Measurements from ENCODE around the gene VEZT.
"Not testable (repeated sequence)": the region's sequence is repeated elsewhere in the genome, so short reads cannot be mapped to it uniquely, and the experiment has no call there.

The VEZT gene

GRCh38 chr12:95257541-95257940 is 39.9 kb downstream of the VEZT start:
- no peak for DNase-seq (ENCODE audit: low read depth in 2 of 2)

GRCh38 chr12:95258151-95258550 is 40.5 kb downstream of the VEZT start:
- DNase-seq (ENCODE audit: low read depth in 2 of 2) = no peak

GRCh38 chr12:95258803-95259202 is 41.2 kb downstream of the VEZT start:
- no peak for DNase-seq (ENCODE audit: low read depth in 2 of 2)

- DNase-seq (ENCODE audit: low read depth in 2 of 2) = no peak
Observed at GRCh38 chr12:95259368-95259767, 41.8 kb downstream of the VEZT start.

- no peak for DNase-seq (ENCODE audit: low read depth in 2 of 2)
Observed at GRCh38 chr12:95261109-95261508, 43.5 kb downstream of the VEZT start.

GRCh38 chr12:95262808-95263207 is 45.2 kb downstream of the VEZT start:
- no peak for DNase-seq (ENCODE audit: low read depth in 2 of 2)

- DNase-seq (ENCODE audit: low read depth in 2 of 2) = no peak
Observed at GRCh38 chr12:95265765-95266164, 48.2 kb downstream of the VEZT start.

GRCh38 chr12:95266254-95266653 is 48.6 kb downstream of the VEZT start:
- DNase-seq (ENCODE audit: low read depth in 2 of 2) = no peak

GRCh38 chr12:95269892-95270291 is 52.3 kb downstream of the VEZT start:
- no peak for DNase-seq (ENCODE audit: low read depth in 2 of 2)

- no peak for DNase-seq (ENCODE audit: low read depth in 2 of 2)
Observed at GRCh38 chr12:95271465-95271864, 53.9 kb downstream of the VEZT start.

GRCh38 chr12:95277139-95277538 is 59.5 kb downstream of the VEZT start:
- no peak for DNase-seq (ENCODE audit: low read depth in 2 of 2)

- DNase-seq (ENCODE audit: low read depth in 2 of 2) = no peak
Observed at GRCh38 chr12:95279856-95280255, 62.2 kb downstream of the VEZT start.

GRCh38 chr12:95282266-95282665 is 64.7 kb downstream of the VEZT start:
- DNase-seq (ENCODE audit: low read depth in 2 of 2) = no peak

GRCh38 chr12:95283371-95283770 is 65.8 kb downstream of the VEZT start:
- DNase-seq (ENCODE audit: low read depth in 2 of 2) = no peak

- DNase-seq (ENCODE audit: low read depth in 2 of 2) = no peak
Observed at GRCh38 chr12:95286713-95287112, 69.1 kb downstream of the VEZT start.

GRCh38 chr12:95291501-95291900 is 73.9 kb downstream of the VEZT start:
- DNase-seq (ENCODE audit: low read depth in 2 of 2) = no peak

- no peak for DNase-seq (ENCODE audit: low read depth in 2 of 2)
Observed at GRCh38 chr12:95298916-95299315, 81.3 kb downstream of the VEZT start.

- no peak for DNase-seq (ENCODE audit: low read depth in 2 of 2)
Observed at GRCh38 chr12:95300286-95300685, 82.7 kb downstream of the VEZT start.

GRCh38 chr12:95303476-95303875 is 85.9 kb downstream of the VEZT start:
- DNase-seq (ENCODE audit: low read depth in 2 of 2) = no peak

- no peak for DNase-seq (ENCODE audit: low read depth in 2 of 2)
Observed at GRCh38 chr12:95304673-95305198, 87.1 kb downstream of the VEZT start.

- DNase-seq (ENCODE audit: low read depth in 2 of 2) = no peak
Observed at GRCh38 chr12:95312656-95313055, 95.0 kb downstream of the VEZT start.

- DNase-seq (ENCODE audit: low read depth in 2 of 2) = not testable (repeated sequence)
Observed at GRCh38 chr12:95314756-95315155, 97.1 kb downstream of the VEZT start.

GRCh38 chr12:95316798-95317197 is 99.2 kb downstream of the VEZT start:
- no peak for DNase-seq (ENCODE audit: low read depth in 2 of 2)

- DNase-seq (ENCODE audit: low read depth in 2 of 2) = no peak
Observed at GRCh38 chr12:95318071-95318545, 100.5 kb downstream of the VEZT start.
